ENCODE measurements around the gene POLH.
"Not testable (repeated sequence)": the region's sequence is repeated elsewhere in the genome, so short reads cannot be mapped to it uniquely, and the experiment has no call there.

The POLH gene

GRCh38 chr6:43634702-43635303, 58.8 kb downstream of the POLH start:
- peak; percentile 85 for DNase-seq

GRCh38 chr6:43635387-43636307, 59.7 kb downstream of the POLH start, which contains the start of gene MAD2L1BP:
TSS of gene MAD2L1BP (plus strand) at chr6:43635840. CDS start at chr6:43635876, 36 bp downstream.
- DNase-seq: peak; percentile 67

- no peak for DNase-seq
Observed at GRCh38 chr6:43636308-43636659, 60.3 kb downstream of the POLH start.

GRCh38 chr6:43639984-43640800, 64.2 kb downstream of the POLH start:
- no peak for DNase-seq

GRCh38 chr6:43644940-43645612, 69.1 kb downstream of the POLH start, which contains the start of gene RSPH9:
TSS of gene RSPH9 (plus strand) at chr6:43645036. CDS start at chr6:43645099, 63 bp downstream.
- no peak for DNase-seq

- DNase-seq: no peak
Observed at GRCh38 chr6:43645613-43645964, 69.6 kb downstream of the POLH start.

GRCh38 chr6:43647613-43648012, 71.6 kb downstream of the POLH start:
- DNase-seq: no peak

- DNase-seq: no peak
Observed at GRCh38 chr6:43648248-43648647, 72.3 kb downstream of the POLH start.

GRCh38 chr6:43652822-43653221, 76.8 kb downstream of the POLH start:
- DNase-seq: not testable (repeated sequence)

GRCh38 chr6:43657221-43657802, 81.3 kb downstream of the POLH start:
- no peak for DNase-seq

GRCh38 chr6:43658161-43658560, 82.2 kb downstream of the POLH start:
- no peak for DNase-seq

GRCh38 chr6:43662948-43663347, 87.0 kb downstream of the POLH start:
- not testable (repeated sequence) for DNase-seq

Measured in DMS 273 treated with DMSO at 0.1 percent for 48 hours (cell line).